HG03521 (cell line): ENCODE results near the gene SEC14L3.

Experiments used
- ATAC-seq: cut with Tn5 transposase; IDR thresholded peaks from one replicate; pipeline ENCODE4 v1.9.1; 2021; ENCODE audit warnings: mild to moderate bottlenecking, moderate library complexity; ENCODE audit not compliant: unreplicated experiment

Gene SEC14L3

GRCh38 chr22:30471616-30472318 is at the start of gene SEC14L3:
Gene SEC14L3 (minus strand): TSS chr22:30472017. CDS start chr22:30471958, 59 bp downstream.
- ATAC-seq = no peak

- ATAC-seq = no peak
Measured at GRCh38 chr22:30519842-30520425, 48.1 kb upstream of the SEC14L3 start.

GRCh38 chr22:30516731-30517130 is 44.9 kb upstream of the SEC14L3 start:
- ATAC-seq = no peak

- no peak for ATAC-seq
Measured at GRCh38 chr22:30516273-30516672, 44.5 kb upstream of the SEC14L3 start.

- no peak for ATAC-seq
Measured at GRCh38 chr22:30514252-30514651, 42.4 kb upstream of the SEC14L3 start.

GRCh38 chr22:30513462-30513861 is 41.6 kb upstream of the SEC14L3 start:
- no peak for ATAC-seq

GRCh38 chr22:30511911-30512310 is 40.1 kb upstream of the SEC14L3 start:
- no peak for ATAC-seq

GRCh38 chr22:30511109-30511508 is 39.3 kb upstream of the SEC14L3 start:
- no peak for ATAC-seq

- no peak for ATAC-seq
Measured at GRCh38 chr22:30508216-30508615, 36.4 kb upstream of the SEC14L3 start.

- ATAC-seq = no peak
Measured at GRCh38 chr22:30507670-30508069, 35.9 kb upstream of the SEC14L3 start.

GRCh38 chr22:30506507-30506968 is 34.7 kb upstream of the SEC14L3 start:
- no peak for ATAC-seq

GRCh38 chr22:30503551-30503950 is 31.7 kb upstream of the SEC14L3 start:
- no peak for ATAC-seq

GRCh38 chr22:30502911-30503310 is 31.1 kb upstream of the SEC14L3 start:
- ATAC-seq = no peak

- ATAC-seq = no peak
Measured at GRCh38 chr22:30502153-30502552, 30.3 kb upstream of the SEC14L3 start.

GRCh38 chr22:30500628-30501027 is 28.8 kb upstream of the SEC14L3 start:
- ATAC-seq = no peak

GRCh38 chr22:30497466-30498150 is 25.8 kb upstream of the SEC14L3 start:
- ATAC-seq = no peak

- ATAC-seq = no peak
Measured at GRCh38 chr22:30495041-30495784, 23.4 kb upstream of the SEC14L3 start.

- ATAC-seq = no peak
Measured at GRCh38 chr22:30492144-30492543, 20.3 kb upstream of the SEC14L3 start.

- no peak for ATAC-seq
Measured at GRCh38 chr22:30491381-30491780, 19.6 kb upstream of the SEC14L3 start.

- ATAC-seq = no peak
Measured at GRCh38 chr22:30490399-30490798, 18.6 kb upstream of the SEC14L3 start.

GRCh38 chr22:30488121-30488520 is 16.3 kb upstream of the SEC14L3 start:
- no peak for ATAC-seq
